ENCODE measurements around the gene SPRED2.

Gene SPRED2

DNA sequence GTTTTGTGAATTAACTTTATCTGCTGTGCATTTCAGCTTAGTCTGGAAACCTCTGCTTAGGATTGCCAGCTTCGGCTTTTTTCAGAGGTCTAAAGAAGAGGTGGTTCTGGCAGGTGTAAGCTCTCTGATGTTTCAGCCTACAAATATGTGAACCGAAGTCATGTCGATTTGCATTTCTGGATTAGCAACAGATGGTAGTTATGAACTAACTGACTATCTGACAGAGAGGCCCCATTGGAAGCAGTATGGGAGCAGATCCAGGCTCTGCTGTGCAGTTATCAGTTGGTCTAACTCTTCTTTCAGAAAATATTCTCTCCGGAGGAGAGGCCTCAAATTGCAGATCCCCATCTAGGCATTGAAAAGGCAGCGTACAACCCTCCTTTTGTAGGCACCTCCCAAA is 32.7 kb upstream of the SPRED2 start:
- TF ChIP-seq, protein P1, sequence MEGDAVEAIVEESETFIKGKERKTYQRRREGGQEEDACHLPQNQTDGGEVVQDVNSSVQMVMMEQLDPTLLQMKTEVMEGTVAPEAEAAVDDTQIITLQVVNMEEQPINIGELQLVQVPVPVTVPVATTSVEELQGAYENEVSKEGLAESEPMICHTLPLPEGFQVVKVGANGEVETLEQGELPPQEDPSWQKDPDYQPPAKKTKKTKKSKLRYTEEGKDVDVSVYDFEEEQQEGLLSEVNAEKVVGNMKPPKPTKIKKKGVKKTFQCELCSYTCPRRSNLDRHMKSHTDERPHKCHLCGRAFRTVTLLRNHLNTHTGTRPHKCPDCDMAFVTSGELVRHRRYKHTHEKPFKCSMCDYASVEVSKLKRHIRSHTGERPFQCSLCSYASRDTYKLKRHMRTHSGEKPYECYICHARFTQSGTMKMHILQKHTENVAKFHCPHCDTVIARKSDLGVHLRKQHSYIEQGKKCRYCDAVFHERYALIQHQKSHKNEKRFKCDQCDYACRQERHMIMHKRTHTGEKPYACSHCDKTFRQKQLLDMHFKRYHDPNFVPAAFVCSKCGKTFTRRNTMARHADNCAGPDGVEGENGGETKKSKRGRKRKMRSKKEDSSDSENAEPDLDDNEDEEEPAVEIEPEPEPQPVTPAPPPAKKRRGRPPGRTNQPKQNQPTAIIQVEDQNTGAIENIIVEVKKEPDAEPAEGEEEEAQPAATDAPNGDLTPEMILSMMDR (IDR thresholded peaks at IDR 0.05; ENCODE audit: insufficient read depth, low read length, missing control alignments), result no peak
- CTCF ChIA-PET, result interaction anchor here (0.6 kb wide), 1 partner anchor 62 kb away, joined by 3 read pairs; no protein-coding TSS in a partner anchor
- no peak for DNase-seq (ENCODE audit: low read depth, low spot score)
- POLR2A ChIA-PET, result no interaction called here
- no peak overlapping the region for H3K4me3 ChIP-seq (ENCODE audit: low read depth, low read length)

DNA sequence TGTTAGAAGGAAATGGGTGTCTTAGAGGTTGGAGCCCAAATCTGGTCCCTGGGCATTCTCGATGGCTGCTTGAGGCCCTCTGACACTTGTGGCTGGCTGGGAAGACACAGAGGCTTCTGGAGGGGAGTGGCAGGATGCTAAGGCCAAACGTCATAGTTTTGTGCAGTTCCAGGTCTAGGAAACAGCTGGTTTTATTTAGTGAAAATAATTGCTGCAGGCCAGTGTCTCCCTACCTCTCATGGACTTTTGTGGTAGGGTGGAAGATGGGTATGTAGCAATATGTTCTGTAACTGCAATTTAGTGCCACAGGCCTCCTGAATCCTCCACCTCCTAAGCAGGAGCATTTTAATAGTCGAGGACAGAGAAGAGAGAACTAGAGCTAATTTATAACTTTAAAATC is 32.2 kb upstream of the SPRED2 start:
- ChIA-PET POLR2A (no interaction called here), CTCF (interaction anchor here (0.9 kb wide), 1 partner anchor 59 kb away, joined by 3 read pairs; no protein-coding TSS in a partner anchor)
- no peak overlapping the region for H3K4me3 ChIP-seq (ENCODE audit: low read depth, low read length)
- TF ChIP-seq, protein P1 (IDR thresholded peaks at IDR 0.05; ENCODE audit: insufficient read depth, low read length, missing control alignments), result no peak
- DNase-seq (ENCODE audit: low read depth, low spot score), result no peak

DNA sequence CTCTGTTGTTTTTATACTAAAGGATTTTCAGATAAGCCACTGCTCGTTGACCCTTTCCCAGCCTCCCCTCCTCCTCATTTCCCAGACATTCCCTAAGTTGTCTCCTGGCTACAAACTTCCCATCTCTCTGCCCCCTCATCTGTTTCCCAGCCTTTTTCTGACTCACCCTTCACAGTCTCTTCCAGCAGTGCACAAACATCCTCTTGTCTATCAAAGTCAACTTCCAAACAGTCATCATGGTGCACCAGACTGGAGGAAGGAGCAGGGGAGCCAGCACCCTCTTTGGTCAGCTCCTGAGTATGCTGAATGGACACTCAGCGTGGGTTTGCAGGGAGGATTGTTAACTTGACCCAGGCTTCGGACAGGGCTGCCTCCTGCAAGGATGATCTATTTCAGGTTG is 26.6 kb upstream of the SPRED2 start:
- H3K4me3 ChIP-seq (ENCODE audit: low read depth, low read length), result no peak overlapping the region
- DNase-seq (ENCODE audit: low read depth, low spot score), result peak; percentile 16
- CTCF ChIA-PET, result interaction anchor here (1.0 kb wide), 1 partner anchor 203 kb away, joined by 3 read pairs; no protein-coding TSS in a partner anchor
- POLR2A ChIA-PET, result no interaction called here
- TF ChIP-seq, protein P1 (IDR thresholded peaks at IDR 0.05; ENCODE audit: insufficient read depth, low read length, missing control alignments), result no peak

DNA sequence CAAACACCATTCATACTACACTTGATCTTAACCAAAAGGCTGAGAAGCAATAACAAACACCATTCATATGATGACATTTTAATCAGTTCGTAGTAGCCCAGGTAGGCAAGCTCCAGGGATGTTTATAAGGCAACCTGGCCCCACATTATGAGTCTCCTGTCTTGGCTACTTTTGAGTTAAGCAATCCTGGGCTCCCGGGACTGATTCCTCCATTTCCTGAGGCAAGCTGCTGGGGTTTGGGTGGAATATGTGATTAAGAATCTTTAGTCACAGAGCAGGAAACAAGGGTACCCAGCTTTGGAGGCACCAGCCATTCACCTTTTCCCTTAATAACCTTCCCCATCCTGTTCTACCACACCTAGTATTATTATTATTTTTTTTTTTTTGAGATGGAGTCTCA is 24.5 kb upstream of the SPRED2 start:
- H3K4me3 ChIP-seq (ENCODE audit: low read depth, low read length), result no peak overlapping the region
- DNase-seq (ENCODE audit: low read depth, low spot score), result no peak
- TF ChIP-seq, protein P1 (IDR thresholded peaks at IDR 0.05; ENCODE audit: insufficient read depth, low read length, missing control alignments), result no peak
- POLR2A ChIA-PET, result no interaction called here
- CTCF ChIA-PET, result interaction anchor here (1.0 kb wide), 1 partner anchor 327 kb away, joined by 4 read pairs; the partner anchor contains the start of gene RAB1A

DNA sequence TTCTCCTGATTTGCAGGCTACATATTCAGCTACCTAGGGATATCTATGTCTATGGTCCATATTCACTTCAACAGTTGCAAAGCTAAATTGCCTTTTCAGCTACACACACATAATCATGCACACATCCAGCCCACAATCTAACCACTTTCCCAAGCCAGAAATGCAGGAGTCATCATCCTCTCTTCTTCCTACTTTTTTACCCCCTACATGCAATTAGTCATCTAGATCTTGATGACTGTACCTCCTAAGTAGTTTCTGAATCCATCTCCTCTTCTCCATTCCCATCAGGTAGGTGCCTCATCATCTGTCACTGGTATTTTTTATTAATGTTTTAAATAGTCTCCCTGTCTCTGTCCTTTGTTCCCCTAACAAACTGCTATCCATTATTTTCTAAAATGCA is 23.7 kb upstream of the SPRED2 start:
- H3K4me3 ChIP-seq (ENCODE audit: low read depth, low read length), result no peak overlapping the region
- POLR2A ChIA-PET, result no interaction called here
- DNase-seq (ENCODE audit: low read depth, low spot score), result no peak
- TF ChIP-seq, protein P1 (IDR thresholded peaks at IDR 0.05; ENCODE audit: insufficient read depth, low read length, missing control alignments), result no peak
- CTCF ChIA-PET, result interaction anchor here (2.1 kb wide), 1 partner anchor 190 kb away, joined by 5 read pairs; no protein-coding TSS in a partner anchor

DNA sequence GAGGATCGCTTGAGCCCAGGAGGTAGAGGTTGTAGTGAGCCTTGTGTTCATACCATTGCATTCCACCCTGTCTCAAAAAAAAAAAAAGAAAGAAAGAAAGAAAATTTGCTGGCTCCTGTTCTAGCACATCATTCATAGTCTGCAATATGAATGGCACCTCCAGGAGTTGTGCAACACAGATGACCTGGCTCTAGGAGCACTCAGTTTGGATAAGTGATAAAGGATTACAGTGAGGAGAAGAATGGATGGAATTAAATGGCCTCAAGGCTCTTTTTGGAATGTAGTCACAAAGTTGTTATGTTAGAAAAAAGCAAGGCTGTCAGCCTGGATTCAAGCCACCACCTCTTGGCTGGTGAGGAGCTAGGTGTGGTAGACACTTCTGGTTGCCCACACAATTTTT is 21.5 kb upstream of the SPRED2 start:
- ChIA-PET CTCF (interaction anchor here (2.1 kb wide), 1 partner anchor 188 kb away, joined by 5 read pairs; no protein-coding TSS in a partner anchor), POLR2A (interaction anchor here (0.7 kb wide), 1 partner anchor 70 kb away, joined by 3 read pairs; no protein-coding TSS in a partner anchor)
- TF ChIP-seq, protein P1 (IDR thresholded peaks at IDR 0.05; ENCODE audit: insufficient read depth, low read length, missing control alignments), result no peak
- no peak for DNase-seq (ENCODE audit: low read depth, low spot score)
- H3K4me3 ChIP-seq (ENCODE audit: low read depth, low read length), result no peak overlapping the region
